Endothelial cell of umbilical vein (primary cell): ENCODE data around the gene MYCBP2. TPM values are rescaled to one million over a fixed set of nuclear protein-coding genes. Genes with fewer than 3 reads are reported as not detected.

ENCODE experiments used
- BruUV-seq: library from RNA; stranded (reverse); fragments of 400-500 nt; replicated peaks from 2 replicates; lab custom pipeline; 2021; lab: Mats Ljungman, UMichigan
- CTCF ChIA-PET: fragments of 300-600, 350-600 bp; sonication (Branson Sonifier 250); formaldehyde crosslinking; loops from one replicate; lab custom pipeline; 2021; ENCODE audit warnings: antibody characterized with exemption, inconsistent platforms; lab: Charles Lee
- POLR2A ChIA-PET: fragments of 300-600, 350-600 bp; sonication (Branson Sonifier 250); formaldehyde crosslinking; loops from one replicate; lab custom pipeline; 2021; ENCODE audit warnings: antibody characterized with exemption, inconsistent platforms; lab: Charles Lee
- DNase-seq: peaks from one replicate; pipeline ENCODE4 v3.0.0-alpha.2; 2011; ENCODE audit warnings: low read depth, low spot score
- FAIRE-seq: peaks from 2 replicates; lab custom pipeline; 2011; peaks lifted over from hg19 to GRCh38; lab: Jason Lieb, UNC
- H2AFZ ChIP-seq: 2 replicates; pipeline ENCODE4 v1.6.0; 2012; ENCODE audit warnings: low read depth, low read length, control low read depth, inconsistent platforms
- H3K27ac ChIP-seq: 2 replicates; pipeline ENCODE4 v1.5.1; 2011; ENCODE audit warnings: low read depth, mild to moderate bottlenecking, control low read depth, low read length, moderate library complexity; ENCODE audit not compliant: insufficient read depth
- H3K27me3 ChIP-seq, 2 experiments: 2 replicates each; pipeline versions ENCODE4 v1.6.0 to v1.6.1; 2011; ENCODE audit warnings: low read length in 2 of 2, mixed read lengths in 1 of 2; ENCODE audit not compliant: control insufficient read depth in 2 of 2, insufficient read depth in 2 of 2
- H3K36me3 ChIP-seq, 2 experiments: 2 replicates in 1 of 2; 3 replicates in 1 of 2; pipeline ENCODE4 v1.5.1; 2011; ENCODE audit warnings: low read length in 2 of 2, mild to moderate bottlenecking in 1 of 2, moderate library complexity in 1 of 2; ENCODE audit not compliant: control insufficient read depth in 2 of 2, insufficient read depth in 2 of 2; ENCODE audit errors: extremely low read depth in 1 of 2
- H3K4me1 ChIP-seq: 3 replicates; pipeline ENCODE4 v1.5.1; 2011; ENCODE audit warnings: mild to moderate bottlenecking, low read length; ENCODE audit not compliant: control insufficient read depth, insufficient read depth; ENCODE audit errors: extremely low read depth
- H3K4me2 ChIP-seq: 2 replicates; pipeline ENCODE4 v1.6.1; 2011; ENCODE audit warnings: low read length, control low read depth, mixed read lengths; ENCODE audit not compliant: insufficient read depth
- H3K4me3 ChIP-seq, 3 experiments: fragments of 200-600 bp in 1 of 3; sonication (generic), shearing (Covaris generic) in 1 of 3; replicated peaks in 1 of 3; 2 replicates each; pipeline ENCODE4 v1.5.1; 2011 to 2016; ENCODE audit warnings: control low read depth in 3 of 3, low read length in 3 of 3, mild to moderate bottlenecking in 2 of 3, inconsistent platforms in 1 of 3, low read depth in 1 of 3, moderate library complexity in 1 of 3; ENCODE audit not compliant: insufficient read depth in 1 of 3
- H3K79me2 ChIP-seq: 2 replicates; pipeline ENCODE4 v1.6.0; 2012; ENCODE audit warnings: low read length, inconsistent platforms; ENCODE audit not compliant: control insufficient read depth, insufficient read depth
- H3K9ac ChIP-seq: replicated peaks from 2 replicates; pipeline ENCODE3; 2011; ENCODE audit warnings: low read length, control low read depth; ENCODE audit not compliant: insufficient read depth; ENCODE audit errors: extremely low read depth
- H3K9me1 ChIP-seq: replicated peaks from 3 replicates; pipeline ENCODE4 v1.6.0; 2011; ENCODE audit warnings: mild to moderate bottlenecking, low read length; ENCODE audit not compliant: control insufficient read depth, insufficient read depth; ENCODE audit errors: extremely low read depth
- H3K9me3 ChIP-seq: replicated peaks from 2 replicates; pipeline ENCODE4 v1.5.1; 2012; ENCODE audit warnings: low read length, inconsistent platforms; ENCODE audit not compliant: control insufficient read depth, insufficient read depth
- H4K20me1 ChIP-seq: replicated peaks from 2 replicates; pipeline ENCODE3; 2011; ENCODE audit warnings: mild to moderate bottlenecking, low read length; ENCODE audit not compliant: control insufficient read depth, insufficient read depth; ENCODE audit errors: extremely low read depth
- CTCF ChIP-seq, 2 donors: IDR thresholded peaks; 1 replicate in 1 of 2; 2 replicates in 1 of 2; pipeline ENCODE4 v1.5.1; 2011; ENCODE audit warnings: low read length in 2 of 2, mild to moderate bottlenecking in 2 of 2, moderate library complexity in 2 of 2, control low read depth in 1 of 2, inconsistent platforms in 1 of 2, low read depth in 1 of 2; ENCODE audit not compliant: insufficient read depth in 1 of 2; ENCODE audit errors: extremely low read depth in 1 of 2
- EZH2 ChIP-seq: IDR thresholded peaks from 2 replicates; pipeline ENCODE4 v1.6.1; 2012; ENCODE audit warnings: borderline replicate concordance, low read depth, mild to moderate bottlenecking, moderate library complexity, low read length, inconsistent platforms; ENCODE audit not compliant: severe bottlenecking
- FOS ChIP-seq: IDR thresholded peaks from 2 replicates; pipeline ENCODE4 v1.6.1; 2011; ENCODE audit warnings: mild to moderate bottlenecking, low read length, moderate library complexity, borderline replicate concordance; ENCODE audit not compliant: insufficient read depth
- GATA2 ChIP-seq: IDR thresholded peaks from 2 replicates; pipeline ENCODE4 v1.7.0; 2011; ENCODE audit warnings: low read depth, mild to moderate bottlenecking, moderate library complexity, mixed read lengths, low read length; ENCODE audit not compliant: insufficient read length, insufficient read depth
- JUN ChIP-seq: IDR thresholded peaks from 2 replicates; pipeline ENCODE4 v1.6.1; 2011; ENCODE audit warnings: borderline replicate concordance, low read depth; ENCODE audit not compliant: insufficient read length, insufficient read depth
- MAX ChIP-seq: IDR thresholded peaks from 2 replicates; pipeline ENCODE4 v1.6.1; 2011; ENCODE audit not compliant: insufficient read depth, insufficient read length
- MYC ChIP-seq: IDR thresholded peaks from one replicate; pipeline ENCODE4 v1.6.1; 2011; ENCODE audit warnings: mild to moderate bottlenecking, low read depth, low read length
- POLR2A ChIP-seq: IDR thresholded peaks from 2 replicates; pipeline ENCODE4 v1.6.1; 2012; ENCODE audit warnings: low read depth, mild to moderate bottlenecking, control low read depth, low read length
- POLR2AphosphoS5 ChIP-seq: IDR thresholded peaks from 2 replicates; pipeline ENCODE4 v1.6.1; 2012; ENCODE audit warnings: low read depth, mild to moderate bottlenecking, control low read depth, low read length, moderate library complexity; ENCODE audit not compliant: insufficient read depth
- dilution Hi-C: fragments of 300-500 bp; cut with MboI; formaldehyde crosslinking; loops from one replicate; pipeline ENCODE4 v1.15.0; 2019; ENCODE audit warnings: low sequenced_read_pairs; ENCODE audit not compliant: extremely low pct_ligation_motif_present
- intact Hi-C: fragments of 100-400 bp; cut with micrococcal nuclease; formaldehyde crosslinking; loops from one replicate; pipeline ENCODE4 v1.10.0; 2022
- polyA plus RNA-seq, 4 experiments: library from polyadenylated mRNA; depleted of rRNA in 3 of 4; stranded (reverse) in 3 of 4; unstranded in 1 of 4; fragments of >200 nt; gene quantifications; 2 replicates each; pipeline versions ENCODE4 v1.2.1 to v1.2.3, GENCODE V29; 2011 to 2012; ENCODE audit warnings: missing spikeins in 1 of 4
- total RNA-seq: library from RNA; stranded (reverse); gene quantifications from 2 replicates; pipeline ENCODE4 v1.2.3, GENCODE V29; 2021

Gene MYCBP2
- total and polyA plus RNA-seq, 2 donors (not counting 3 experiments of a cell fraction or from before 2014, with no cell fraction given) = 30.5 to 89.8 TPM

- Histone ChIP-seq H4K20me1 (no peaks in the 10 kb centered on the region), H3K79me2 (no peaks in the 10 kb centered on the region), H3K4me2 (no peak overlapping the region), H3K4me3 (no peak overlapping the region), H3K27ac (no peak overlapping the region), H2AFZ (no peak overlapping the region), H3K27me3 (no peaks in the 10 kb centered on the region), H3K9me1 (no peaks in the 10 kb centered on the region), H3K4me1 (no peaks in the 10 kb centered on the region), H3K36me3 (peaks cover 0 to 2% of the 10 kb centered on the region in 2 experiments), H3K9ac (no peak overlapping the region), H3K9me3 (no peaks in the 10 kb centered on the region)
- no TSS peak for BruUV-seq
- TF ChIP-seq MYC = no peak
- no peak for TF ChIP-seq CTCF (IDR thresholded peaks at IDR 0.05; ENCODE audit: extremely low read depth in 1 of 2, insufficient read depth in 1 of 2, low read depth in 1 of 2, low read length in 2 of 2)
- TF ChIP-seq MAX = no peak
- TF ChIP-seq JUN = no peak
- no peak for TF ChIP-seq POLR2AphosphoS5
- TF ChIP-seq GATA2 = no peak
- no peak for TF ChIP-seq POLR2A
- no peak for TF ChIP-seq EZH2
- TF ChIP-seq FOS = no peak
- DNase-seq = no peak
- POLR2A ChIA-PET = no interaction called here
- intact Hi-C loops = no loop called here
- dilution Hi-C loops = no loop called here
- CTCF ChIA-PET = no interaction called here
- no peak for FAIRE-seq
Measured at GRCh38 chr13:77036279-77036678, 290.6 kb downstream of the MYCBP2 start.
